ENCODE measurements around the gene VEGFA.

VEGFA gene

DNA sequence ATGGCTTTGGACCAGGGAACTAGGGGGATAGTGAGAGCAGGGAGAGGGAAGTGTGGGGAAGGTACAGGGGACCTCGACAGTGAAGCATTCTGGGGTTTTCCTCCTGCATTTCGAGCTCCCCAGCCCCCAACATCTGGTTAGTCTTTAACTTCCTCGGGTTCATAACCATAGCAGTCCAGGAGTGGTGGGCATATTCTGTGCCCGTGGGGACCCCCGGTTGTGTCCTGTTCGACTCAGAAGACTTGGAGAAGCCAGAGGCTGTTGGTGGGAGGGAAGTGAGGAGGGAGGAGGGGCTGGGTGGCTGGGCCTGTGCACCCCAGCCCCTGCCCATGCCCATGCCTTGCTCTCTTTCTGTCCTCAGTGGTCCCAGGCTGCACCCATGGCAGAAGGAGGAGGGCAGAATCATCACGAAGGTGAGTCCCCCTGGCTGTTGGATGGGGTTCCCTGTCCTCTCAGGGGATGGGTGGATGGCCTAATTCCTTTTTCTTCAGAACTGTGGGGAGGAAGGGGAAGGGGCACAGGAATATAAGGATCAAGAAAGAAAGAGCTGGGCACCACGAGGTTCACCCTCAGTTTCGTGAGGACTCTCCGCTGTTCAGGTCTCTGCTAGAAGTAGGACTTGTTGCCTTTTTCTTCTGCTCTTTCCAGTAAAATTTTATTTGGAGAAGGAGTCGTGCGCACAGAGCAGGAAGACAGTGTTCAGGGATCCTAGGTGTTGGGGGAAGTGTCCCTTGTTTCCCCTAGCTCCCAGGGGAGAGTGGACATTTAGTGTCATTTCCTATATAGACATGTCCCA lies 4.2 kb downstream of the VEGFA start:
- DNase-seq = no peak

DNA sequence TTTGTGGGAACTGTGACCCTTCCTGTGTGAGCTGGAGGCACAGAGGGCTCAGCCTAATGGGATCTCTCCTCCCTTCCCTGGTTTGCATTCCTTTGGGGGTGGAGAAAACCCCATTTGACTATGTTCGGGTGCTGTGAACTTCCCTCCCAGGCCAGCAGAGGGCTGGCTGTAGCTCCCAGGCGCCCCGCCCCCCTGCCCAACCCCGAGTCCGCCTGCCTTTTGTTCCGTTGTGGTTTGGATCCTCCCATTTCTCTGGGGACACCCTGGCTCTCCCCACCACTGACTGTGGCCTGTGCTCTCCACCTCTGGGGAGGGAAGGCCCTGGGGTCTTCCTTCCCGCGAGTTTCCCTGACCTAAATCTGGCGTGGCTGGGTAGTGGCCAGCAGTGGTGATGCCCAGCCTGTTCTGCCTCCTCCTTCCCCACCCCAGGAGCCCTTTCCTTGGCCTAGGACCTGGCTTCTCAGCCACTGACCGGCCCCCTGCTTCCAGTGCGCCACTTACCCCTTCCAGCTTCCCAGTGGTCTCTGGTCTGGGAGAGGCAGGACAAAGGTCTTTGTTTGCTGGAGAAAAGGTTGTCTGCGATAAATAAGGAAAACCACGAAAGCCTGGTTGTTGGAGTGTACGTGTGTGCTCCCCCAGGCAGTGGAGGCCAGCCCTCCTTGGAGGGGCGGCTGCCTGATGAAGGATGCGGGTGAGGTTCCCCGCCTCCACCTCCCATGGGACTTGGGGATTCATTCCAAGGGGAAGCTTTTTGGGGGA lies 4.9 kb downstream of the VEGFA start:
- peak; percentile 48 for DNase-seq

- DNase-seq = no peak
Observed at GRCh38 chr6:43775535-43775885, 5.5 kb downstream of the VEGFA start.

DNA sequence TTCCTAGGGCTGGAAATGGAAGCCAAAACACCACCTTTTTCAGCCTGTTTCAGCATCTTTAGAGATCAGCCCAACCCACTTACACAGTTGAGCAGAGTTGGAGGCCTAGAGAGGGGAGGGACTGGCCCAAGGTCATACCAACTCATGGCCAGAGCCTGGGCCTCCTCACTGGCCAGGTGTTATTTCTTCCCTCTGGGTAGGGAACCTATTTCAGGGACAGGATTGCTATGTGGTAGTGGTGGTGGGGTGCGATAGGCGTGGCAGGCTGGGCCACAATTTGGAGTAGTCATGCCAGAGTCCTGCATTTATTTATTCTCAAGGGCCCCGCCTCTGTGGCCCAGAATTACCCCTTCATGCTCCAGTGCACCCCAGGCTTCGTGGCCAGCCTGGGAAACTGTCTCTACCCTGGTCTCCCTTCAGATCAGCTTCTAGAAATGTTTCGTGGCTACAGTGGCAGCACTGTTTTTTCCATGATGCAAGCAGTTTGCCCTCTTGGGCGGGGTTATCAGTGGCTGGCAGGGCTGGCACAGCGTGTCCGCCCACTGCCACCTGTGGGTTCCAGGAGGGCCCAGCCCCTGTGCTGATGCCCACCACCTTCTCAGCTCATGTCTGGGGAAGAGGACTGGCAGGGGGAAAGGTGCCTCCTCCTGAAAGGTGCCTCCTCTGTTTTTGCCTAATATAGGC lies 6.2 kb downstream of the VEGFA start:
- DNase-seq = no peak

- no peak for DNase-seq
Observed at GRCh38 chr6:43776799-43777776, 7.1 kb downstream of the VEGFA start.

DNA sequence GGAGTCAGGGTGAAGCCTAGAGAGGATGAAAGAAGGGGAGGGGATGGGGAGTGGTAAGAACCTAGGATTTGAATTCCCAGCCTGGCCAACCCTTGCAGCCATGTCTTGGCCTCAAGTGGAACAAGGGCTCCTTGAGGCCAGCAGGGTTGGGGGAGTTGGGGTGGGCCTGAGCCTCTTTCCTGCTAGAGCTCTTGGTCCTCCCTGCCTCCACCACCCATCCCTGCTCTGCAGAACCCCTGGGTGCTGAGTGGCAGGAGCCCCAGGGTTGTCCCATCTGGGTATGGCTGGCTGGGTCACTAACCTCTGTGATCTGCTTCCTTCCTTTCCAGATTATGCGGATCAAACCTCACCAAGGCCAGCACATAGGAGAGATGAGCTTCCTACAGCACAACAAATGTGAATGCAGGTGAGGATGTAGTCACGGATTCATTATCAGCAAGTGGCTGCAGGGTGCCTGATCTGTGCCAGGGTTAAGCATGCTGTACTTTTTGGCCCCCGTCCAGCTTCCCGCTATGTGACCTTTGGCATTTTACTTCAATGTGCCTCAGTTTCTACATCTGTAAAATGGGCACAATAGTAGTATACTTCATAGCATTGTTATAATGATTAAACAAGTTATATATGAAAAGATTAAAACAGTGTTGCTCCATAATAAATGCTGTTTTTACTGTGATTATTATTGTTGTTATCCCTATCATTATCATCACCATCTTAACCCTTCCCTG lies 8.3 kb downstream of the VEGFA start:
- DNase-seq = no peak

- DNase-seq = no peak
Observed at GRCh38 chr6:43778976-43779851, 9.2 kb downstream of the VEGFA start.

GRCh38 chr6:43779852-43780236 lies 9.8 kb downstream of the VEGFA start:
- DNase-seq = no peak

DNA sequence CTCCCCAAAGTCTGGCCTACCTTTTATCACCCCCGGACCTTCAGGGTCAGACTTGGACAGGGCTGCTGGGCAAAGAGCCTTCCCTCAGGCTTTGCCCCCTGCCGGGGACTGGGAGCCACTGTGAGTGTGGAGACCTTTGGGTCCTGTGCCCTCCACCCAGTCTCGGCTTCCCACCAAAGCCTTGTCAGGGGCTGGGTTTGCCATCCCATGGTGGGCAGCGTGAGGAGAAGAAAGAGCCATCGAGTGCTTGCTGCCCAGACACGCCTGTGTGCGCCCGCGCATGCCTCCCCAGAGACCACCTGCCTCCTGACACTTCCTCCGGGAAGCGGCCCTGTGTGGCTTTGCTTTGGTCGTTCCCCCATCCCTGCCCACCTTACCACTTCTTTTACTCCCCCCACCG lies 10.3 kb downstream of the VEGFA start:
- DNase-seq = no peak

DNA sequence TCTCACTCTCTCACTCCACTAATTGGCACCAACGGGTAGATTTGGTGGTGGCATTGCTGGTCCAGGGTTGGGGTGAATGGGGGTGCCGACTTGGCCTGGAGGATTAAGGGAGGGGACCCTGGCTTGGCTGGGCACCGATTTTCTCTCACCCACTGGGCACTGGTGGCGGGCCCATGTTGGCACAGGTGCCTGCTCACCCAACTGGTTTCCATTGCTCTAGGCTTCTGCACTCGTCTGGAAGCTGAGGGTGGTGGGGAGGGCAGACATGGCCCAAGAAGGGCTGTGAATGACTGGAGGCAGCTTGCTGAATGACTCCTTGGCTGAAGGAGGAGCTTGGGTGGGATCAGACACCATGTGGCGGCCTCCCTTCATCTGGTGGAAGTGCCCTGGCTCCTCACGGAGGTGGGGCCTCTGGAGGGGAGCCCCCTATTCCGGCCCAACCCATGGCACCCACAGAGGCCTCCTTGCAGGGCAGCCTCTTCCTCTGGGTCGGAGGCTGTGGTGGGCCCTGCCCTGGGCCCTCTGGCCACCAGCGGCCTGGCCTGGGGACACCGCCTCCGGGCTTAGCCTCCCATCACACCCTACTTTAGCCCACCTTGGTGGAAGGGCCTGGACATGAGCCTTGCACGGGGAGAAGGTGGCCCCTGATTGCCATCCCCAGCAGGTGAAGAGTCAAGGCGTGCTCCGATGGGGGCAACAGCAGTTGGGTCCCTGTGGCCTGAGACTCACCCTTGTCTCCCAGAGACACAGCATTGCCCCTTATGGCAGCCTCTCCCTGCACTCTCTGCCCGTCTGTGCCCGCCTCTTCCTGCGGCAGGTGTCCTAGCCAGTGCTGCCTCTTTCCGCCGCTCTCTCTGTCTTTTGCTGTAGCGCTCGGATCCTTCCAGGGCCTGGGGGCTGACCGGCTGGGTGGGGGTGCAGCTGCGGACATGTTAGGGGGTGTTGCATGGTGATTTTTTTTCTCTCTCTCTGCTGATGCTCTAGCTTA lies 11.2 kb downstream of the VEGFA start:
- DNase-seq = no peak

DNA sequence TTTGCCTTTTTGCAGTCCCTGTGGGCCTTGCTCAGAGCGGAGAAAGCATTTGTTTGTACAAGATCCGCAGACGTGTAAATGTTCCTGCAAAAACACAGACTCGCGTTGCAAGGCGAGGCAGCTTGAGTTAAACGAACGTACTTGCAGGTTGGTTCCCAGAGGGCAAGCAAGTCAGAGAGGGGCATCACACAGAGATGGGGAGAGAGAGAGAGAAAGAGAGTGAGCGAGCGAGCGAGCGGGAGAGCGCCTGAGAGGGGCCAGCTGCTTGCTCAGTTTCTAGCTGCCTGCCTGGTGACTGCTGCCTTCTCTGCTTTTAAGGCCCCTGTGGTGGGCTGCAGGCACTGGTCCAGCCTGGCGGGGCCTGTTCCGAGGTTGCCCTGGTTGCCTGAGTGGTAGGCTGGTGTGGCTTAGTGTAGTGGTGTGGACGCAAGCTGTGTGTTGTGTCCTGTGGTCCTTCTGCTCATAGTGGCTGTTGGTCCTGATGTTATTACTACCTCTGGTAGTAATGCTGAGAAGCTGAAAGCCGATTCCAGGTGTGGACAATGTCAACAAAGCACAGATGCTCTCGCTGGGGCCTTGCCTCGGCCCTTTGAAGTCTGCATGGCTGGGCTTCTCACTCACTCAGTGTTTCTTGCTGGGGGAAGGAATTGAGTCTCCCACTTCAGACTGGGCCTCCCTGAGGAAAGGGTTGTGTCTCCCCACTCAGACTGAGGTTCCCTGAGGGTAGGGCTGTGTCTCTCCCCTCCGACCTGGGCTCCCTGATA lies 12.1 kb downstream of the VEGFA start:
- DNase-seq = no peak

DNA sequence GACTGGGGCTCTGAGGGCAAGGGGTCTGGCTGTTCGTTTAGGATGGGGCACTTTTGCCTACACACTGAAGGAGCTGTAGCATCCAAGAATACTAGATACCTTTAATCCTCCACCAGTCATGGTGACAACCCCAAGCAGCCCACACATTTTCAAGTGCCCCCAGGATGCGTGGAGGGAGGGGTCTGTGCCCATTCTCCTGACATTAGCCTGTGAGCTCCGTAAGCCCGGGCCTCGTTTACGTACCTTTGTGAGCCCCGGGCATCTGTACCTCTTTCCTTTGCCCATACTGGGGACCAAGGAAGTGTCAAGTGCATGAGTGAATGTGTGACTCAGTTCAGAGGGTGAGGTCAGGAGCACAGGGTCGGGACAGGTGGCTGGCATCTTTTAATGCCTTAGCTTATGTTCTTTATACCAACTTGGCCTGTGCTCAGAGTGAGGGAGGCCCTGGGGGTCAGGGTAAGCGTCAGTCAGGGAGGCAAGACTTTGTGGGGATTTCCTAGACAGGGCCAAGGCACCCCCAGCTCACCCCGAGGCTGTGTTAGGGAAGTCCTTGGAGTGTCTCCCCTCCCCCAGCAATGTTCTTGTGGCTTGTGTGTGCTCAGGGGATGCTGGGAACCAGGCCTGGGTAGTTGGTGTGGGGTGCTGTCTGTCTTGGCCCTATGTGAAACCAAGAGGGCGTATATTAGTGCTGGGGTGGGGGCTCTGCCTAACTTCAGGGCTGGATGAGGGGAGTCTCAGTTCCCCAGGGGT lies 12.9 kb downstream of the VEGFA start:
- no peak for DNase-seq

GRCh38 chr6:43784049-43784855 lies 14.2 kb downstream of the VEGFA start:
- DNase-seq = no peak

DNA sequence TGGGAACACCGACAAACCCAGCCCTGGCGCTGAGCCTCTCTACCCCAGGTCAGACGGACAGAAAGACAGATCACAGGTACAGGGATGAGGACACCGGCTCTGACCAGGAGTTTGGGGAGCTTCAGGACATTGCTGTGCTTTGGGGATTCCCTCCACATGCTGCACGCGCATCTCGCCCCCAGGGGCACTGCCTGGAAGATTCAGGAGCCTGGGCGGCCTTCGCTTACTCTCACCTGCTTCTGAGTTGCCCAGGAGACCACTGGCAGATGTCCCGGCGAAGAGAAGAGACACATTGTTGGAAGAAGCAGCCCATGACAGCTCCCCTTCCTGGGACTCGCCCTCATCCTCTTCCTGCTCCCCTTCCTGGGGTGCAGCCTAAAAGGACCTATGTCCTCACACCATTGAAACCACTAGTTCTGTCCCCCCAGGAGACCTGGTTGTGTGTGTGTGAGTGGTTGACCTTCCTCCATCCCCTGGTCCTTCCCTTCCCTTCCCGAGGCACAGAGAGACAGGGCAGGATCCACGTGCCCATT lies 15.3 kb downstream of the VEGFA start:
- no peak for DNase-seq

DNA sequence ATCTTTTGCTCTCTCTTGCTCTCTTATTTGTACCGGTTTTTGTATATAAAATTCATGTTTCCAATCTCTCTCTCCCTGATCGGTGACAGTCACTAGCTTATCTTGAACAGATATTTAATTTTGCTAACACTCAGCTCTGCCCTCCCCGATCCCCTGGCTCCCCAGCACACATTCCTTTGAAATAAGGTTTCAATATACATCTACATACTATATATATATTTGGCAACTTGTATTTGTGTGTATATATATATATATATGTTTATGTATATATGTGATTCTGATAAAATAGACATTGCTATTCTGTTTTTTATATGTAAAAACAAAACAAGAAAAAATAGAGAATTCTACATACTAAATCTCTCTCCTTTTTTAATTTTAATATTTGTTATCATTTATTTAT lies 15.9 kb downstream of the VEGFA start:
- no peak for DNase-seq

- DNase-seq = no peak
Observed at GRCh38 chr6:43786664-43787329, 16.8 kb downstream of the VEGFA start.
